Measurements from ENCODE around the gene TPRG1L.

Gene TPRG1L

DNA sequence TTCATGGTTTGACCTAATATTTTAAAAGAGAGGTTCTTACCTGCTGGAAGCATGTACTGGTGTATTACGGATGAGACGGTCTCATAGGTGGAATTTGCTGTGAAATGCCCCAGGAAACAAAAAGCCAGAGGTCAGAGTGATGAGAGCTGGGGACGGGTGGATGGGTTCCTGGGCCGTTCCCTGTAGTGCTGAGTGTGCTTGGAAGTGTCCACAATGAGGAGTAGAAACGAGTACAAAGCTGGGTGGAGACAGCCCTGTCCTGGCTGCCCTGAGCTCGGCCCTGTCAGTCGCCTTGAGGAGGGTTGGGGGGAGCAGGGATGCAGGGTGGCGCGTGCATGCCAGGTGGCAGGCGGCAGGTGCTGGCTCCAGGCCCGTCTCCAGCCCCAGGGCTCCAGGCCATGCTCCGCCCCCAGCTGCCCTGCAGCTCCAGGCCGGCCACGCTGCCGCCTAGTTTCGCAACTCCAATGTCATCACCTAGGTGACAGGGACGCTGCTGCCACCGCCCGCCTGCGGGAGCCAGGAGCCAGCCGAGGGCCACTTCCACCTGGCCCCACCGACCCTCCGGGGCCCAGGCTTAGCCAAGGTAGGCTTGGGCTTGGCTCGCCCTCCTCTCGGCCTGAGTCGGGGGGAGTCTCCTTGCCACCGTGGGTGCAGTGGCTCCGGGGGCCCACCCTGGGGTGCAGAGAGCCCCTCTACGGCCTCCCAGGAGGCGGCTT lies 43.9 kb downstream of the TPRG1L start:
- no peak for DNase-seq

DNA sequence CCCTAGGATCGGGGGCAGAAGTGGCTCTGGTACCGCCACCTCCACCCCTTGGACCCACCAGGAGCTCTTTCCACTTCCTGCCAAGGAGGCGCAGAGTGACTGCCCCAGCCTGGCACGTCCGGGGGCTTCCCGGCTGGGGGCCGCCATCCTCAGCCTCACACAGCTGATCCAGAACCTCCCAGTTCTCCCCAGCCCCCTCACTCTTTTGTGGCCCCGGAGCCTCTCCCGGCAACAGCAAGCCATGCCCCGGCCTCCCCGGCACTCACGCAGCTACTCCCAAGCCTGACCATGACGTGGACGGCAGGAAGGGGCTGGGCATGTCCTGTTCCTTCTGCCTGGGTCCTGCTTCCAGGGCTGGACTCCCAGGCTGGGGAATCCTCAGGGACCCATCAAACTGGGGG lies 44.6 kb downstream of the TPRG1L start:
- DNase-seq, result no peak

- DNase-seq, result no peak
Measured at GRCh38 chr1:3669971-3670431, 45.2 kb downstream of the TPRG1L start.

GRCh38 chr1:3670823-3671265 lies 46.0 kb downstream of the TPRG1L start:
- DNase-seq, result no peak

GRCh38 chr1:3671371-3672180 lies 46.8 kb downstream of the TPRG1L start:
- no peak for DNase-seq

GRCh38 chr1:3672231-3672970 lies 47.6 kb downstream of the TPRG1L start:
- DNase-seq, result no peak

- no peak for DNase-seq
Measured at GRCh38 chr1:3672971-3673361, 48.2 kb downstream of the TPRG1L start.

DNA sequence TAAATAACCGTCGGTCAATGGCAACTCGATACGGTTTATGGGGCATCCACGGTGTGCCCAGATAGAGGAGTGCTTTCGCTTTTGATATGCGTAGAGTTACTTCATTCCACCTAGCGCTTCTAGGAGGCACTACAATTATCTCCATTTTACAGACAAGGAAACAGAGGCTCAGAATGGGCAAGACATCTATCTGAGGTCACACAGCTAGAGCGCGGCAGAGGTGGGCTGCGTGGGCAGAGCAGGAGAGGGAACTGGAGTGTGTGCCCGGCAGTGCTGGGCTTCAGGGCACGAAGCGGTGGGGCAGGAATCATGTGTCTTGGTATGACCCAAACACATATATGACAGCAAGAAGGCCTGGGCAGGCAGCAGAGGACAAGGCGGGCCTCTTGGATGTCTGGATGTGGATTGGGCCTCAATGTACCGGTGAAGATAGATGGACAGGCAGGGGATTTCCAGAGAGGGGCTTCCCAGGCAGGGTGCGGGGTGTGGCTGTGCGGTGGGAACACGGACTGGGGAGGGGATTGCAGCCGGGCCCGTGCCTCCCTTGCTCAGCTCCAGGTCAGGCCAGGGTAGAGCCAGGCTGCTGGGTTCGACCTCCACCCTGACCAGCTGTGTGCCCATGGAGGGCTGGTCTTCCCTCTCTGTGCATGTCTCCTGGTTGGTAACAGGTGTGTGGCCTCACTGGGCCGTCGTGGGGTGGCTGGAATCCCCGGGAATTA lies 48.7 kb downstream of the TPRG1L start:
- DNase-seq, result peak; percentile 36

- no peak for DNase-seq
Measured at GRCh38 chr1:3674100-3675094, 49.6 kb downstream of the TPRG1L start.

GRCh38 chr1:3675436-3675835 lies 50.6 kb downstream of the TPRG1L start:
- no peak for DNase-seq

DNA sequence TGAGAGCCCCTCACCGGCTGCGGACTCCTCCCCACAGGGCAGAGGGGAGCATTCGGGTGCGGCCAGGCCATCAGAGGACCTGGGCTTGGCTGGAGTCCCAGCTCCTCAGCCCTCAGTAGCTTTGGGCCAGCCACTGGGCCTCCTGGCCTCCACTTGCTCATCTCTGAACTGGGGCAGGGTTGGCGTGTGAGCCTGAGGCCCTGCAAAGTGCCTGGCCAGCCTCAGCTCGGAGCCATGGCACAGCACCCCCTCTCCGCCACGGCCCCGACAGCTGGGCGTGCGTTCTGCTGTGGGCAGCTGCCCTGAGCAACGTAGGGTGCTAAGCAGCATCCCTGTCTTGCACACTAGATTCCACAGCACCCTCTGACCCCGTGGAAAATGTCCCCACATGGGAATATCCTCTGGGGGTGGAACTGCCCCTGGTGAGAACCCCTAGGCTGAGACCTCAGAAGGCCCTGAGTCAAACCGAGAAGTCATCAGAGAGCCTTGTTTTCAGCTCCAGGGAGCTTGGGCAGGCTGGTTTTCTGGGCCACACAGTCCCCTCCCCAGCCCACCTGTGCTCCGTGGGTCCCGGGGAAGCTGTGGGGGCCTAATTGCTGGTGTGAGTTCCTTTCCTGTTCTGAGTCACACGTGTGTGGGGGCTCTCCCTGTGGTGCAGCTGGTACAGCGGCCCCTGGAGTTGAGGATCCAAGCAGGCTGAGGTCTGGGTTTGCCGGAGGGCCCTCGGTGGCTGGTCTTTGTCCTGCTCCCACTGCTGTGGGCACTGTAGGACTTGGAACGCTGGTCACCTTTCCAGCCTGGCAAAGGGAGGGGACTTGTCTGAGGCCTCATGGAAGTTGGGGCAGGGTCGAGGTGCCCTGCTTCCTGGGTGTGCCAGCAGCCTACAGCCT lies 52.0 kb downstream of the TPRG1L start:
- no peak for DNase-seq

- DNase-seq, result no peak
Measured at GRCh38 chr1:3677484-3677883, 52.7 kb downstream of the TPRG1L start.

DNA sequence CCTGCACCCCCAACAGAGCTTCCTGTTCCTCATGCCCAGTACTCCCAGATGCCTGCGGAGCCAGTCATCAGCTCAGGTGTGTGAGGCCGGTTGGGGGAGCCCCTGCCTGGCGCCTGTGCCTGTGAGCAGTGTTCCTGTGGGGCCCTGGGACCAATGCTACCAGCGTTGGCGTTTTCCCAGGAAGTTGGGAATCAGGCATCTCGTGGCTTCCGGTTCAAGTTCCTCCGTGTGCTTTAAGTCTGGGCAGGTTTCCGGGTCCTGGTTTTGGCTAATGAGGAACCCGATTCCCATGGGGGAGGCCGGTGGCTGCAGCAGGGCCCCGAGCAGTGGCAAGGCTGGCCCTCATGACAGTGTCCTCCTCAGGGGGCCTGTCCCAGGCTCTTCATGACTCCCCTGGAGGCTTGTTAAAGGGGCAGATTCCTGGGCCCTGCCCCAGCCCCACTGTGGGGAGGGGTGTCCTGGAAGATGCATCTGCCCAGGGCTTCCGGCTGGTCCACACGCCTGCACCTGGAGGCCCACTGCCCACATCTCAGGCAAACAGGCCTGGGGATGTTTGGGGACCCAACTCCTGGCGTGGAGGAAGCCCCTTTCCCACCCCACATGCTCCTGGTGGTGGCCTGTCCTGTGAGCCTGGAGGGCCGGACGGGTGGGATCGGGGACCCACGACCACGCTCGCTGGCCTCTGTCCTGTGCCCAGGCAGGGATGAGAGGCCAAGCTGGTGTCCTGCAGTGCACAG lies 53.7 kb downstream of the TPRG1L start:
- DNase-seq, result no peak

- no peak for DNase-seq
Measured at GRCh38 chr1:3679098-3679555, 54.3 kb downstream of the TPRG1L start.
